Panc1 (cell line): ENCODE measurements around the gene ITGAV.

Experiments used
- CTCF ChIP-seq: fragments of 450-650 bp; IDR thresholded peaks from 2 replicates; pipeline ENCODE4 v1.5.1; 2017; ENCODE audit warnings: mild to moderate bottlenecking
- POLR2AphosphoS5 ChIP-seq: IDR thresholded peaks from 2 replicates; pipeline ENCODE4 v1.6.1; 2012; ENCODE audit warnings: mild to moderate bottlenecking, low read depth, low read length, moderate library complexity
- REST ChIP-seq, 2 experiments: IDR thresholded peaks; 2 replicates each; pipeline ENCODE4 v1.6.1; 2011 to 2012; ENCODE audit warnings: low read depth in 2 of 2, control low read depth in 1 of 2, low read length in 1 of 2, mild to moderate bottlenecking in 1 of 2, moderate library complexity in 1 of 2; ENCODE audit not compliant: insufficient read depth in 1 of 2
- SIN3A ChIP-seq: IDR thresholded peaks from 2 replicates; pipeline ENCODE4 v1.6.1; 2012; ENCODE audit warnings: low read depth, mild to moderate bottlenecking, low read length, moderate library complexity, borderline replicate concordance; ENCODE audit not compliant: insufficient read depth
- TCF7L2 ChIP-seq: IDR thresholded peaks from 2 replicates; pipeline ENCODE4 v1.6.1; 2011; ENCODE audit warnings: mild to moderate bottlenecking, low read depth, low read length, inconsistent platforms

DNA sequence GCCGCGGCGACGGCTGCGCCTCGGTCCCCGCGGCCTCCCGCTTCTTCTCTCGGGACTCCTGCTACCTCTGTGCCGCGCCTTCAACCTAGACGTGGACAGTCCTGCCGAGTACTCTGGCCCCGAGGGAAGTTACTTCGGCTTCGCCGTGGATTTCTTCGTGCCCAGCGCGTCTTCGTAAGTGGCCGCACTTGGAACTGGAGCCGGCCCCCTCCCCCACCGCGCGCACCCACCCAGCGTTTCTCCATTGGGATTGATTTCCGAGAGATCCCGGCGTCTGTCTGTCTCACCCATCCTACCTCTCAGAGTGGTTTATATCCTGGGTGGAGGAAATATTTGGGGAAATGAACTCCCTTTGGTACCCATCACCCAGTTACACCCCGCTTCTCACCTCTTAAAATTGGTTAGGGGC is 498 bp downstream of the ITGAV start:
- no peak for TF ChIP-seq POLR2AphosphoS5
- no peak for TF ChIP-seq TCF7L2
- no peak for TF ChIP-seq CTCF
- no peak for TF ChIP-seq REST (IDR thresholded peaks at IDR 0.05; ENCODE audit: insufficient read depth in 1 of 2, low read depth in 2 of 2, low read length in 1 of 2)
- no peak for TF ChIP-seq SIN3A
